Muscle of back (tissue), 11 donors: Measurements from ENCODE around the gene AP1G2. TPM values are rescaled to one million over a fixed set of nuclear protein-coding genes. Genes with fewer than 3 reads are reported as not detected.
"Not testable (repeated sequence)": the region's sequence is repeated elsewhere in the genome, so short reads cannot be mapped to it uniquely, and the experiment has no call there.

Source experiments
- DNase-seq, 3 donors: peaks; one replicate each; pipeline versions ENCODE4 v3.0.0 to v3.0.0-alpha.2; 2013
- polyA plus RNA-seq, 10 donors: library from polyadenylated mRNA; unstranded; fragments of 120-200 nt; gene quantifications; one replicate each; pipeline ENCODE4 v1.2.1, GENCODE V29; 2013; ENCODE audit not compliant: insufficient read length in 10 of 10

The AP1G2 gene
- polyA plus RNA-seq, 10 donors, result 11.9 to 29.6 (median 17.6) TPM

DNA sequence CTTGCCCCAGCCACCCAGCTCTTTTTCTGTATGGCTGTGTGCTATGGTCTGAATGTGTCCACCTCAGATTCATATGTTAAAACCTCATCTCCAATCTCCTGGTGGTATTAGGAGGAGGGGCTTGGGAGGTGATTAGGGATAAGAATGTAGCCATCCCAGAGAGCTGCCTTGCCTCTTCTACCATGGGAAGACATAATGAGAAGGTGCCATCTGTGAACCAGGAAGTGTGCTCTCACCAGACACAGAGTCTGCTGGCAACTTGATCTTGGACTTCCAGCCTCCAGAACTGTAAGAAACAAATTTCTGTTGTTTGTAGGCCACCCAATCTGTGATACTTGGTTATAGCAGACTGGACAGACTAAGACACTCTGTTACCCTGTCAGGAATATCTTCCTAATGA is 33.8 kb upstream of the AP1G2 start:
- no peak for DNase-seq

DNA sequence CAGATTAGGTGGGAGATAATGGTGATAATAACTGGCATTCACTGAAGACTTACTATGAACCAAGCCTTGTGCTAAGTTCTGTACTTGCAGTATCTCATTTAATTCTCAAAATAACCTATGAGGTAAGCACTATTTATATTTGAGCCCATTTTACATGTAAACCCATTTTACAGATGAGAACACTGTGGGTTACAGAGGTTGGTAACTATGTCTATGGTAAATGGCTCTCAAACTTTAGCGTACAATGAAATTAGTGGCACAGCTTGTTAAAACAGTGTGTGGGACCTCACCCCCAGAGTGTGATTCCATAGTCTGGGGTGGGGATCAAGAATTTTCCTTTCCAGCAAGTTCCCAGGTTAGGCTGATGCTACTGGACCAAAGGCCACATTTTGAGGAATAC is 33.2 kb upstream of the AP1G2 start:
- DNase-seq, result no peak

DNA sequence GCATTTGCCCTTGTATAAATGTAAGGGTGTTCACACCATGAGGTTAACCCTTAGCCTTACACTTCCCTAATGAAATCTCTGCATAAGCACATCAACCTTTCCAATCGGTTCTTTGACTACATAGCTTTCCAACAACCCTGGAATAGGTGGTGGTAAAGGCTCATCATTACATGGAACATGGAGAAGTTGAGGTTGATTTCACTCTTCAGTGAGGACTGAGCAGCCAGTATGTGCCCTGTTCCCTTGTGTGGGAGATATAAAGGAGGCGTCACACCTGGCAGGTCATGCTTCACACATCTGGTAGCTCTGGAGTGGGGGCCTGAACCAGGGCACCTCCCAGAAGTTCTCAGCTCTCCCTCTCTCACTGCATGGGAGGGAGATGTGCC is 32.7 kb upstream of the AP1G2 start:
- no peak for DNase-seq

DNA sequence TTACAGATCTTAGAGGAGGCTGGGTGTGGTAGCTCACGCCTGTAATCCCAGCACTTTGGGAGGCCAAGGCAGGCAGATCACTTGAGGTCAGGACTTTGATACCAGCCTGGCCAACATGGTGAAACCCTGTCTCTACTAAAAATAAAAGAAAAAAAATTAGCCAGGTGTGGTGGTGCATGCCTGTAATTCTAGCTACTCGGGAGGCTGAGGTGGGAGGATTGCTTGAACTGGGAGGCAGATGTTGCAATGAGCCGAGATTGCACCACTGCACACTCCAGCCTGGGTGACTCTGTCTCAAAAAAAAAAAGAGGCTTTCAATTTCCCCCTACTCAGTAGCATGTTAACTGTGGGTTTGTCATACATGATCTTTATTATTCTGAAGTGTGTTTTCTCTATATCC is 26.6 kb upstream of the AP1G2 start:
- not testable (repeated sequence) for DNase-seq

DNA sequence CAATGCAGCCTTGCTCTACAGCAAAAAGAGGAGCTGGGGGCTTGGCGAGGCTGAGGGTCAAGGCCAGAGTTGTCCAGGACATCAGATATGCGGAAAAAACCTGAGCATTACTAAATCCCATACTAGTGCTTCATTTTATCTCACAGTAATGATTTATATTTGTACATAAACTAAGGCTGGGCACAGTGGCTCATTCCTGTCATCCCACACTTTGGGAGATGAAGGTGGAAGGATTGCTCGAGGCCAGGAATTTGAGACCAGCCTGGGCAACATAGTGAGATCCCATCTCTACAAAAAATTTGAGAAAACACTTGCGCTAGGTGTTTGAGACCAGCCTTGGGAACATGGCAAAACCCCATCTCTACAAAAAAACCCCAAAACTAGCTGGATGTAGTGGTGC is 22.6 kb upstream of the AP1G2 start:
- no peak for DNase-seq

DNA sequence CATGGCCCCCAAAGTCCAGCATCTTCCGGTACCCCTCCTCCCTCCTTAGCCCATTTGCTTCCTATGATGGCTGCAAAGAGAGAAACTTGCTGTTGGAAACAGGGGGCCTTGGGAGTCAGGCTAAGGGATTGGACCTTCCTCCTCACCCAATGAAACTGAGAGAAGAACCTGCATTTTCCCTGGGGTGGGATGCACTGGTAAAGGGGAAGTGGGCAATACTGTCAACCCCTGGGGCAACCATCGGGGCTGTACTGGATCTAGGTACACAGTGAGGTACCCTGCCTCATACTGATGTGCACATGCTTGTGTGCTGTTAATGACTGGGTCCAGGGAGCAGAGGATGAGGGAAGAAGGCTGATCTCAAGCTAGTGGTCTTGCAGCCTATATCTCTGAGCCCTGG is 22.0 kb upstream of the AP1G2 start:
- no peak for DNase-seq

DNA sequence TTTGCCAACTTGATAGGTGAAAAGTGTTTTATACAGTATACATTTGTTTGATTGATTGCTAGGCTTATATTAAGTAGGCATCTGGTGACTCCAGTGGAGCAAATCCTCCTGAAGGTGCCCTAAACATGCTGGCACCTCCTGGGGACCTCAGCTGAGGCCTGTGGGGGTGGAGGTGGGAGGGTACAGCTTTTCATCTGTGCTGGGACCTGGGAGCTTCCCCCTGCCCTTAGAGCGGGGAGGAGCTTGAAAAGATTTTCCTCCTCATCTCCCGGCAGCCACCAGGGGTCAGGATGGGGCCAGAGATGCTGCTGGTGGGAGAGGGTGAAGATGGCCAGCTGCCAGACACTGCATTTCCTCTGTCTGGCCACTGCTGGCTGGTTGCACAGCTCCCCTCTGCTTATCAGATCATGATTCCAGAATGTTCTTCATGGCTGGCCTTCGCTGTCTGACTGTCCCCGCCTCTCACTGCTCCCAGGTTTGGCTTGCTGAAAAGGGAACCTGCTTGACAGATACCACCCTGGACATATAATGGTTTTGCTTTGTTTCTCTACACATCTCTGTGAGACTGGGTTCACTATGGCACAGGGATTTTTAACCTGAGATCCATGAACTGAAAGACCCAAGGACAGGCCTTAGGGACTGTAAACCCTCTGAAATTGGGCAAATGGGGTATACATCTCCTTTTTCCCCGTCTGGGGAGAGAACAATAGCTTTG is 21.4 kb upstream of the AP1G2 start:
- DNase-seq, result peak; percentile 78 to 91 (median 89)

DNA sequence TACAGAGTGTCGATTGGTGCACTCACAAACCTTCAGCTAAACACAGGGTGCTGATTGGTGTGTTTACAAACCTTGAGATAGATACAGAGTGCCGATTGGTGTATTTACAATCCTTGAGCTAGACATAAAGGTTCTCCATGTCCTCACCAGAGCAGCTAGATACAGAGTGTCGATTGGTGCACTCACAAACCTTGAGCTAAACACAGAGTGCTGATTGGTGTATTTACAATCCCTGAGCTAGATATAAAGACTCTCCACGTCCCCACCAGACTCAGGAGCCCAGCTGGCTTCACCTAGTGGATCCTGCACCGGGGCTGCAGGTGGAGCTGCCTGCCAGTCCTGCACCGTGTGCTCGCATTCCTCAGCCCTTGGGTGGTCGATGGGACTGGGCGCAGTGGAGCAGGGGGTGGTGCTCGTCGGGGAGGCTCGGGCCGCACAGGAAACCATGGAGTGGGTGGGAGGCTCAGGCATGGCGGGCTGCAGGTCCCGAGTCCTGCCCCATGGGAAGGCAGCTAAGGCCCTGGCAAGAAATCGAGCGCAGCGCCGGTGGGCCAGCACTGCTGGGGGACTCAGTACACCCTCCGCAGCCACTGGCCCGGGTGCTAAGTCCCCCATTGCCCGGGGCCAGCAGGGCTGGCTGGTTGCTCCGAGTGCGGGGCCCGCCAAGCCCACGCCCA is 17.1 kb upstream of the AP1G2 start:
- DNase-seq, result not testable (repeated sequence)

DNA sequence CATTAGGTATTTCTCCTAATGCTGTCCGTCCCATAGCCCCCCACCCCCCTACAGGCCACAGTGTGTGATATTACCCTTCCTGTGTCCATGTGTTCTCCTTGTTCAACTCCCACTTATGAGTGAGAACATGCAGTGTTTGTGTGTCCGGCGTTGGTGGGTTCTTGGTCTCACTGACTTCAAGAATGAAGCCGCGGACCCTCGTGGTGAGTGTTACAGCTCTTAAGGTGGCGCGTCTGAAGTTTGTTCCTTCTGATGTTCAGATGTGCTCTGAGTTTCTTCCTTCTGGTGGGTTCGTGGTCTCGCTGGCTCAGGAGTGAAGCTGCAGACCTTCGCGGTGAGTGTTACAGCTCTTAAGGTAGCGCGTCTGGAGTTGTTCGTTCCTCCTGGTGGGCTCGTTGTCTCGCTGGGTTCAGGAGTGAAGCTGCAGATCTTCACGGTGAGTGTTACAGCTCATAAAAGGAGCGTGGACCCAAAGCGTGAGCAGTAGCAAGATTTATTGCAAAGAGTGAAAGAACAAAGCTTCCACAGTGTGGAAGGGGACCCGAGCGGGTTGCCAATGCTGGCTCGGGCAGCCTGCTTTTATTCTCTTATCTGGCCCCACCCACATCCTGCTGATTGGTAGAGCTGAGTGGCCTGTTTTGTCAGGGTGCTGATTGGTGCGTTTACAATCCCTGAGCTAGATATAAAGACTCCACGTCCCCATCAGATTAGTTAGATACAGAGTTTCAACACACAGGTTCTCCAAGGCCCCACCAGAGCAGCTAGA is 16.4 kb upstream of the AP1G2 start:
- not testable (repeated sequence) for DNase-seq

DNA sequence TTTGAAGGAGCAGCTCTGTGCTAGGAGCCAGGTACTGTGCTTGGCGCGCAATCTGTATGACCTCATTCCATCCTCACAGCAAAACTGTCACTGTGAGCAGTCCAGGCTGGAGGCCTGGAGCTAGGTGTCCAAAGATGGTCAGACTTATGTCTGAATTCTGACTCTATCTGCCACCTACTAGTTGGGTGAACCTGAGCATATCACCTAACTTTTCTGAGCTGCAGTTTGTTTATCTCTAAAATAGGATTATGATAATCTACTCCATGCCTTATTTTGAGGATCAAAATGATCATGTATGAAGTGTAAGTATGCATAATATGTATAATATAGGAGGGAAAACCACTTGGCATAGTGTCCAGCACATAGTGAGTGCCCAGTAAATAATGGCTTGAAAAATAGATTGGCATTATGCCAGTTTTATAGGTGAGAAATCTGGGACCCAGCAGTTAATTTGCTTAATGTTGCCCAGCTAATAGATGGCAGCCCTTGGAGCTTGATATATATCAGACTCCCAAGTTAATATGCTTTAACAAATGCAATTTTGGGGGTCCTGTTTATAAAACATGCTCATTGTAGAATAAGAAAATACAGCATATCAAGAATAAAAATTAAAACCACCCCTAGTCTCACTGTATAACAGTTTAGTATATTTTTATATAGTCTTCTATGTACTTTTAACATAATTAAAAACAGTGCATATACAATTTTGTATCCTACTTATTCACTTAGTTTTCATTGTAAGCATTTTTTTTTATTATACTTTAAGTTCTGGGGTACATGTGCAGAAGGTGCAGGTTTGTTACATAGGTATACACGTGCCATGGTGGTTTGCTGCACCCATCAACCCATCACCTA is 15.5 kb upstream of the AP1G2 start:
- DNase-seq, result no peak

DNA sequence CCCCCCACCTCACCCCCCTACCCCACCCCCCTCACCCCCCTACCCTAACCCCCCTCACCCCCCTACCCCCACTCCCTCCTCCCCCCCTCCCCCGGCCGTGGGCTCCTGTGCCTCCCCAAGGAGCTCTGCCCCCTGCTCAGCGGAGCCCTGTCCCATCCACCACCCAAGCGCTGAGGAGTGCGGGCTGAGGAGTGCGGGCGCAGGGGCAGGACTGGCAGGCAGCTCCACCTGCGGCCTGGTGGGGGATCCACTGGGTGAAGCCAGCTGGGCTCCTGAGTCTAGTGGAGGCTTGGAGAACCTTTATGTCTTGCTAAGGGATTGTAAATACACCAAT is 13.3 kb upstream of the AP1G2 start:
- no peak for DNase-seq

DNA sequence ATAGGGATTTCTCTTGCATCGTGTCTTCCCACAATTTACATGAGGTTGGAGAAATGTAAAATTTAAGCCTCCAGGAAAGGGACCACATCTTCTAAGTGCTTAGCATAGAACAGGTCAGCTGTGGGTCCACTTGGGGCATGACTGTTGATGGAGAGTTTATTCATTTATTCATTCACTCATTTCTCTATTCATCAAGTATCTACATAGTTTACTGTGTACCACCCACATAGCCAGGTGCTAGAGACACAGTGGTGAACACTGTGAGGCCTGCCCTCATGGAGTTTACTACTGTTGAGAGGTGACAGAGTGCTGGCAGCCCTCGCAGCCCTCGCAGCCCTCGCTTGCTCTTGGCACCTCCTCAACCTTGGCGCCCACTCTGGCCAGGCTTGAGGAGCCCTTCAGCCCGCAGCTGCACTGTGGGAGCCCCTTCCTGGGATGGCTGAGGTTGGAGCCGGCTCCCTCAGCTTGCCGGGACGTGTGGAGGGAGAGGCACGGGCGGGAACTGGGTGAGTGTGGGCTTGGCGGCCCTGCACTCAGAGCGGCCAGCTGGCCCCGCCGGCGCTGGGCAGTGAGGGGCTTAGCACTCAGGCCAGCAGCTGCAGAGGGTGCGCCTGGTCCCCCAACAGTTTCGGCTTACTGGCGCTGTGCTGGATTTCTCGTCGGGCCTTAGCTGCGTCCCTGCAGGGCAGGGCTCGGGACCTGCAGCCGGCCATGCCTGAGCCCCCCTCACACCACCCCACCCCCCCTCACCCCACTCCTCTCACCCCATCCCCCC is 12.7 kb upstream of the AP1G2 start:
- DNase-seq, result no peak

DNA sequence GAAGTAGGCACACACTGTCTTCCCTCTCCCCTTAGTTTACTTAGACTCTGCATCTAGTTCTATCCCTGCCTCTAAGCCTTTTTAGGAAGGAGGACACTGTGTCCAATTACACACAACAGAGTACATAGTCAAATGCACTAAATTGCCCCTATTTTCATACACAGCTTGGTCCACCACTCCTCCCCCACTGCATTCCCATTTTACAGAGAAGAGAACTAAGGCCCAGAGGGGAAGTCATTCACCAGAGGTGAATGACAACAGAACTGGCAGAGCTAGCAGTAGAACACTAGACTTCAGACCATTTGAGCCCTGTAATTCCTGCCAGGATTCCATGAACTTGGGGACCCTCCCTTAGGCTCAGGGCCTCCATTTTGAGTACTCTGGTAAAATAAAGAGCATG is 12.1 kb upstream of the AP1G2 start:
- DNase-seq, result no peak

DNA sequence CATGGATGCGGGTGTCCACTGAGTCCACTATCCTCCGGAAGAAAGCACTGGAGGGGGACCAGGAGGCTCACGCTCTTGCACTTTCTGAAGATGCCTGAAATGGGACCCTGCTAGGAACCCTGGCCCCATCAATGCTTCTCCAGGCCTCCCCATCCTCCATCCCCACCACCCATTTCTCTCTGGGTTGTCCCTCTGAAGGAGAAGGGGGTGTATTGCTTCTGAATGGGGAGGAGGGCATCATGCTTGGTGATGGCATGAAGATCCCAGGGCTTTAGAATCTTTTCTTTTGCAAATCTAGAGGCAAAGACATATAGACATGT is 11.7 kb upstream of the AP1G2 start:
- DNase-seq, result no peak

DNA sequence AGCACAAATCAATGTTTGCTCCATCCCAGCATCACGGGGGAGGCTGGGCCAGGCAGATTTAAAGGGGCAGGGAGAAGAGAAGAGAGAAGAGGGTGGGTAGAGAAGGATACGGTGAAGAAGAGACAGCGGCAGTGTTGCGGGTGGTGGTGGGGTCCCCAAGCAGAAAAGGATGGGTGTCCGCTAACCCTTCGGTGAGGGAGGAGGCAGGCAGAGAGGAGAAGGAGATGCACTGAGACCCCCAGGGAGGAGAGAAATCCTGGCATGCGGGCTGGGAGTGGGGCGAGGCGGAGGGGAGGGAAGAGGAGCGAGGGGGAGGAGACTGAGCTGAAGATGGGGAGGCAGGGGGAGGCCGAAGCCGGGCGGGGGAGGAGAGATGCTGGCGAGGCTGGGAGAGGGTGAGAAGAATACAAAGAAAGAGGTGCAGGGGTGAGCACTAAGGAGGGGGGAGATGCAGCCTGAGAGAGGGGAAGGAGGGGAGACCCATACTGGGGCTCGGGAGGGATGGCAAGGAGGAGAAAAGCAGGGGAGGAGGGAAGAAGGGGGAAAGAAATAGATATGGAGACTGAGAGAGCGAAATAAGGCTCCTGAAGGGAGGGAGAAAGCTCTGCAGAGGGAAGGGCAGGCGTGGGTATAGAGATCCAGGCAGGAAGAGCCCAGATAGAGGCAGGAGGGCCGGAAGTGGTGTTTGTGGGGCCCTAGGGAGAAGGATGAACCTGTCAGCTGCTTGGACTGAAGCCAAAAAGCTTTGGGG is 11.1 kb upstream of the AP1G2 start, which contains the start of gene JPH4:
JPH4 (minus strand) TSS at position 231 of the 751 bp plus-strand sequence. CDS start 1,337 bp downstream, outside the sequence.
- peak in 1 of 3 donors; percentile 76 for DNase-seq

DNA sequence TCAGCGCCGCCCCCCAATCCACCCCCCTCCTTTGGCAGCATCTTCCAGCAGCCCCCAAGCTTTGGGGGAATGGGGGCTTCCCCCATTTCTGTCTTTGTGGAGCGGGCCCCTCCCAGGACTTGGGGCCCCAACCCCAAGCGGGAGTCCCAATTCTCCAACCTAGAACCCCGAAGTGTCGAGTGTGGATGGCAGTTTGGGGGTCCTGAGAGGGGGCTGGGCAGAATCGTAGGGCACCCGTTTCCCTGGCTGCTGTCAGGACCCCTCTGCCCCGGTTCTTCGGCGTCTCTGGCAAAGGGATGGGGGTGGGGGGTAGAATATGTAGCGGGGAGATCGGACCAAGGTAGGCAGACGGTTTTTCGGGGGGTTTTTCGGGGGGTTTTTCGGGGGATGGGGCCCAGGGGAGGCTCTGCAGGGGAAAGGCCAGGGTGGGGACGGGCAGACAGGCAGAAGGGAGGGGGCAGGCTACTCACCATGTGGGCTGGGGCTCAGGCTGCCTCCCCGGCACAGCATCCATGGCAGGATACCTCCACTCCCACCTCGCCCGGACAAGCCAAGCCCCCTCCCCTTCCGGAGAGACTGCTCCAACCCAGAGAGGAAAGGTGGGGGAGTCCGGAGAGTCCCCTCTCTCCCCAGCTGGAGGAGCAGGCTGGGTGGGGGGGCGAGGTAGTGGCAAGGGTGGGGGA is 10.3 kb upstream of the AP1G2 start:
- DNase-seq, result peak in 1 of 3 donors; percentile 26

DNA sequence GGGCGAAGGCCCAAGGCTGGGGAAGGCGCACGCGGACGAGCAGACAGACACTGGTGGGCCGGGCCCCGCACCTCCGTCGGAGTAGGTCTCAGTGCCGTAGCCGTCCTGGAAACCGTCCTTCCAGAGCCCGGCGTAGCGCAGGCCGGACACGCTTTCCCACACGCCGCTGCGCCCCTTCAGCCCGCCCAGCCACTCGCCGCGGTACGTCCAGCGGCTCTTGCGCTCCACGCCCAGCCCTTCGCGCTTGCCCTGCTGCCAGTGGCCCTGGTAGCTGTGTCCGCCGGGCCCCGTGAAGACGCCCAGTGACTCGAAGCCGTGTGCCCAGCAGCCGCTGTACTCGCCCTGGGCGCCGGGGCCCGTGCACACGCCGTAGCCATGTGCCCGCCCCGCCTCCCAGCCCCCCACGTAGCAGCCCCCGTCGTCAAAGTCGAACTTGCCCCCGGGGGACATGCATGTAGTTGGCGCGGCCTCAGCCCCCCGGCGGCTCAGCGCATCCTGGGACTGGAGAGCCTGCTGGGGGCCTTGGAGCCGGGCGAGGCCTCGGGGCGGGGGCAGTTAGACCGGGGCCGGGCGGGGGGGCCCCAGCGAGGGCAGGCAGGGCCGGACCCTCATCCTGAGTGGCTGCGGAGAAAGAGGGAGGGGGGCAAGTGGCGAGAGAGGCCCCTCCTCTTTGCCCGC is 9.6 kb upstream of the AP1G2 start:
- DNase-seq, result peak in 1 of 3 donors; percentile 69

DNA sequence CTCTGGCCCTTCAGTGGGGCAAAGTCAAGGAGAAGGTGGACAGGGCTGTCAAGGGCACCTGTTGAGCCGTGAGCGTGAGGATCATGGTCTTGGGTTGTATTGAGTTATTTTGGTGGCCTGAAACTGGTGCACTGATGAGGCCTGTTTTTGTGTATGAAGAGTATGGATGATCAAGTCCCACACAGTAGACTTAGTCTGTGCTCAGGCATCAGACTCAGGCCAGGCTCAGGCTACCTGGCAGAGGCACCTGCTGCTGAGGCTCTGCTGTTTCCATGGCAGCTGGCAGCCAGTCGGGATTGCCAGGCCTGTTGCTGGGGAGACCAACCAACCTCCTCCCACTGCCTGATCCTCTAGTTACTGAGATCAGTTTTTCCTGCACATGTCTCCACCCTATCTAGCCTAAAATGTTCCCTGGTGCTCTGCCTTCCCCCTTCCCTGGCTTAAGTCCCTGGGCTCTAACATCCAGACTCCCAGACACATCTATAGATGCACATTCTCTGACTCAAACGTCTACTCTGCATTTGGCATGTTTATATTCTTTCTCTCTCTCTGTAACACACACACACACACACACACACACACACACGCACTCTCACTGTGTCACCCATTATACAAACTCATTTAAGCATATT is 5.9 kb upstream of the AP1G2 start:
- peak in 1 of 3 donors; percentile 0 for DNase-seq

DNA sequence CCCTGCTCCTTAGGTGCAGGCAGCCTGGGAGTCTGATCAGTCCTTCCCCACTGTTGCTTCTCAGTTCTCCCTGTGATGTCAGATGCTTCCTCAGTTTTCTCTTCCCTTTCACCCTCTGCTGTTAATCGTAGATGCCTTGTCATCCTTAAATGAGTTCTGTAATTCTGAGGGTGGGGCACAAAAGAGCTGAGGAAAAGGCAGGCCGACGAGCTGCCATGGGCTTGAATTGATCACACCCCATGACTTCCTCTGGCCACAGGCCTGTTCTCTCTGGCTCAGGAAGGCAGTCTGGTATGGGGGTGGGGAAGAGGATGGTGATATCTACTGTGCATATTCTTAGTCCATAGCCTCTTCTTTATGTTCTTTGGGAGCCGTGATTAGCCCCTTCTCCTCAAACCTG is 5.2 kb upstream of the AP1G2 start:
- DNase-seq, result peak in 1 of 3 donors; percentile 18
